Upper lobe of left lung (tissue), 6 donors: ENCODE measurements around the gene STKLD1. TPM values are rescaled to one million over a fixed set of nuclear protein-coding genes. Genes with fewer than 3 reads are reported as not detected.

Source experiments
- ATAC-seq, 2 donors: fragments of 200-7000 bp; cut with Tn5 transposase; one replicate each; pipeline ENCODE4 v1.9.1; 2022; ENCODE audit warnings: mild to moderate bottlenecking in 2 of 2, moderate library complexity in 2 of 2; ENCODE audit not compliant: low FRiP score in 2 of 2
- DNase-seq, 2 donors: peaks; one replicate each; pipeline ENCODE4 v3.0.0-alpha.2; 2019 to 2020
- H3K27ac ChIP-seq, 4 donors: fragments of 200-600 bp; sonication (generic); one replicate each; pipeline ENCODE4 v1.5.1; 2016 to 2019
- H3K27me3 ChIP-seq, 4 donors: fragments of 200-600 bp; sonication (generic); one replicate each; pipeline ENCODE4 v1.5.1; 2017 to 2019
- H3K36me3 ChIP-seq, 4 donors: fragments of 200-600 bp; sonication (generic); one replicate each; pipeline ENCODE4 v1.5.1; 2016 to 2019
- H3K4me1 ChIP-seq, 4 donors: fragments of 200-600 bp; sonication (generic); one replicate each; pipeline ENCODE4 v1.5.1; 2018 to 2019
- H3K4me3 ChIP-seq, 4 donors: fragments of 200-600 bp; sonication (generic); one replicate each; pipeline ENCODE4 v1.5.1; 2017 to 2019; ENCODE audit warnings: mild to moderate bottlenecking in 2 of 4, moderate library complexity in 1 of 4
- H3K9me3 ChIP-seq, 4 donors: fragments of 200-600 bp; sonication (generic); one replicate each; pipeline ENCODE4 v1.5.1; 2018 to 2019
- CTCF ChIP-seq, 6 experiments: fragments of 450-650 bp in 4 of 6; fragments of 200-600 bp in 2 of 6; sonication (generic) in 2 of 6; IDR thresholded peaks; one replicate each; pipeline ENCODE4 v1.5.1; 2016 to 2019; ENCODE audit warnings: antibody characterized with exemption in 6 of 6
- EP300 ChIP-seq, 4 donors: sonication (generic); formaldehyde crosslinking; IDR thresholded peaks; one replicate each; pipeline ENCODE4 v1.5.1; 2017; ENCODE audit warnings: antibody characterized with exemption in 4 of 4, control low read depth in 2 of 4
- POLR2A ChIP-seq, 4 donors: fragments of 450-650 bp; IDR thresholded peaks; one replicate each; pipeline ENCODE4 v1.5.1; 2016 to 2017; ENCODE audit warnings: antibody characterized with exemption in 4 of 4, mild to moderate bottlenecking in 2 of 4
- POLR2AphosphoS5 ChIP-seq, 2 donors: sonication (generic); formaldehyde crosslinking; IDR thresholded peaks; one replicate each; pipeline ENCODE4 v1.5.1; 2017; ENCODE audit warnings: antibody characterized with exemption in 2 of 2
- WGBS, 2 donors: methylation state at CpG; one replicate each; pipeline ENCODE4 v1.1.5; 2017 to 2018; 5-methylcytosine and 5-hydroxymethylcytosine counted together
- total RNA-seq, 6 donors: library from RNA; depleted of rRNA in 4 of 6; stranded (reverse); fragments of >200 nt in 4 of 6; gene quantifications; one replicate each; pipeline versions ENCODE4 v1.1.0 to v1.2.1, GENCODE V29; 2016 to 2021
- donor health status: DM: no; HTN: no; CAD: no; lungs with moderate emphysema.
- donor health status: DM: no; HTN: yes; CAD: no; lungs with severe emphysema.

Gene STKLD1
- total RNA-seq, 6 donors from 2014 or later = 0.59 to 3.1 (median 1.6) TPM; not detected in 2

DNA sequence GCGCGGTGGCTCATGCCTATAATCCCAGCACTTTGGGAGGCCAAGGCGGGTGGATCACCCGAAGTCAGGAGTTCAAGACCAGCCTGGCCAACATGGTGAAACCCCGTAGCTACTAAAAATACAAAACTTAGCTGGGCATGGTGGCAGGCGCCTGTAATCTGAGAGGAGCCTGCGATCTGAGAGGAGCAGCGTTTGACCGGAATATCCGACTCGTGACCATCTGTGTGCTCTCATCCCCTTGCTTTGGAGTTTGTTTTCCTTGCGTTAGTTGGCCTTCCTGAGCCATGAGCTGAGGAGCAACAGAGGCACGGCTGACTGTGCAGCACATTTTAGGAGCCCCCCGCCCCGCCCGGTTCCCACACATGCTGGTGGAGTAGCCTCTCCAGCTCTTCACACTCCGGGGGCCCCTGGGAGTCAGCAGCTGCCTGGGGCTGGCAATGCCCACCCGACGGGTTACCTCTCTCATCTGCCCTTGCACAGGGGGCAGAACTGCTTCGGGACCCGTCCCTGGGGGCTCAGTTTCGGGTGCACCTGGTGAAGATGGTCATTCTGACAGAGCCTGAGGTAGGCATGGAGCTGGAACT is 49.0 kb downstream of the STKLD1 start:
- no peaks in the 10 kb centered on the region for H3K9me3 ChIP-seq
- H3K36me3 ChIP-seq = no peaks in the 10 kb centered on the region
- ATAC-seq (no peak), DNase-seq (no peak)
- peaks cover 0 to 9% (median 3%) of the 10 kb centered on the region in 4 donors for H3K27me3 ChIP-seq
- H3K4me1 ChIP-seq = peaks cover 7 to 33% (median 15%) of the 10 kb centered on the region in 4 donors
- H3K27ac ChIP-seq = no peak overlapping the region
- 88 to 91% methylated on average over 8 to 22 of the region's 22 CpGs for WGBS, 2 donors
- TF ChIP-seq POLR2AphosphoS5 (IDR thresholded peaks at IDR 0.05) (no peak), POLR2A (IDR thresholded peaks at IDR 0.05) (no peak), EP300 (IDR thresholded peaks at IDR 0.05) (no peak), CTCF (IDR thresholded peaks at IDR 0.05) (no peak)
- H3K4me3 ChIP-seq = no peak overlapping the region

DNA sequence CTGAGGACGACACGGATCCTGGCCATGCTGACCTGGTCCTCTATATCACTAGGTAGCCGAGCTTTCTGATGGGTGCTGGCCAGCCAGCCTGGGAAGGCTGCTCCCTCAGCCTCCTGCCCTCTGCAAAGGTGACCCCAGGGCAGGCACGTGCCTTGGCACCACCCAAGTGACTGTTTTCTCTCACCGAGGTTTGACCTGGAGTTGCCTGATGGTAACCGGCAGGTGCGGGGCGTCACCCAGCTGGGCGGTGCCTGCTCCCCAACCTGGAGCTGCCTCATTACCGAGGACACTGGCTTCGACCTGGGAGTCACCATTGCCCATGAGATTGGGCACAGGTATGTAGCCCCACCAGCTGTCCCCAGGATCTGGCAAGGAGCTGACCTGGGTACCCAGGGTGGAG is 49.8 kb downstream of the STKLD1 start:
- peaks cover 0 to 9% (median 3%) of the 10 kb centered on the region in 4 donors for H3K27me3 ChIP-seq
- DNase-seq (no peak), ATAC-seq (no peak)
- peaks cover 7 to 33% (median 15%) of the 10 kb centered on the region in 4 donors for H3K4me1 ChIP-seq
- WGBS, 2 donors = 96 to 100% methylated on average over 2 to 11 of the region's 11 CpGs
- TF ChIP-seq POLR2A (IDR thresholded peaks at IDR 0.05) (no peak), CTCF (IDR thresholded peaks at IDR 0.05) (no peak), EP300 (IDR thresholded peaks at IDR 0.05) (no peak), POLR2AphosphoS5 (IDR thresholded peaks at IDR 0.05) (no peak)
- no peak overlapping the region for H3K4me3 ChIP-seq
- no peak overlapping the region for H3K27ac ChIP-seq
- H3K36me3 ChIP-seq = no peaks in the 10 kb centered on the region
- H3K9me3 ChIP-seq = no peaks in the 10 kb centered on the region

- Histone ChIP-seq H3K9me3 (no peaks in the 10 kb centered on the region), H3K4me1 (peaks cover 7 to 22% (median 10%) of the 10 kb centered on the region in 4 donors), H3K27me3 (peaks cover 0 to 9% (median 3%) of the 10 kb centered on the region in 4 donors), H3K36me3 (no peaks in the 10 kb centered on the region), H3K27ac (no peak overlapping the region), H3K4me3 (peak overlapping the region in 2 of 4 donors; percentile 36 to 47)
- DNase-seq = no peak
- TF ChIP-seq POLR2A (IDR thresholded peaks at IDR 0.05) (no peak), CTCF (IDR thresholded peaks at IDR 0.05) (no peak), EP300 (IDR thresholded peaks at IDR 0.05) (no peak), POLR2AphosphoS5 (IDR thresholded peaks at IDR 0.05) (no peak)
- ATAC-seq = no peak
- 65 to 67% methylated on average over 10 of the region's 10 CpGs for WGBS, 2 donors
These were observed 51.6 kb downstream of the STKLD1 start for GRCh38 chr9:133427658-133428348.

- Histone ChIP-seq H3K4me3 (peak overlapping the region in 3 of 4 donors; percentile 36 to 47 (median 42)), H3K27ac (no peak overlapping the region), H3K9me3 (no peaks in the 10 kb centered on the region), H3K27me3 (peaks cover 0 to 9% (median 3%) of the 10 kb centered on the region in 4 donors), H3K36me3 (no peaks in the 10 kb centered on the region), H3K4me1 (peaks cover 7 to 22% (median 10%) of the 10 kb centered on the region in 4 donors)
- ATAC-seq = peak in 1 of 2 donors; percentile 27
- TF ChIP-seq CTCF (IDR thresholded peaks at IDR 0.05) (no peak), POLR2A (IDR thresholded peaks at IDR 0.05) (no peak), EP300 (IDR thresholded peaks at IDR 0.05) (no peak), POLR2AphosphoS5 (IDR thresholded peaks at IDR 0.05) (no peak)
- 2 to 3% methylated on average over 17 to 29 of the region's 57 CpGs for WGBS, 2 donors
- DNase-seq = peak in 1 of 2 donors; percentile 84
These were observed 52.5 kb downstream of the STKLD1 start for GRCh38 chr9:133428617-133429101.
